ENCODE data around the gene SLC5A3. TPM values are rescaled to one million over a fixed set of nuclear protein-coding genes. Genes with fewer than 3 reads are reported as not detected.

SLC5A3 gene
- 10 to 100 TPM; 37.6 to 39.8 TPM for total RNA-seq

- ATAC-seq (replicated peaks in 1 of 2), result peak; percentile 77 to 81
- peak; percentile 77 to 79 for DNase-seq
- Mint-ChIP-seq H3K27me3 (ENCODE audit: low read depth) (no peaks in the 10 kb centered on the region), H3K36me3 (ENCODE audit: insufficient read depth in 2 of 2) (peaks cover 10 to 26% of the 10 kb centered on the region in 2 donors), H3K4me1 (ENCODE audit: low read depth) (peaks cover 44% of the 10 kb centered on the region), H3K9me3 (no peaks in the 10 kb centered on the region), H3K4me3 (peak within 1 kb of the TSS; percentile 93 to 99), H3K27ac (peak within 1 kb of the TSS; percentile 99)
Measured at GRCh38 chr21:34073032-34073748, at the start of gene SLC5A3, which contains the start of gene MRPS6. Gene SLC5A3, plus strand, starts transcription at chr21:34073578. Its CDS starts 21,621 bp downstream, at chr21:34095199. Gene MRPS6, plus strand, starts transcription at chr21:34073578. Its CDS starts 123 bp downstream, at chr21:34073701.

- ATAC-seq (replicated peaks in 1 of 2), result no peak
Measured at GRCh38 chr21:34023691-34024373, 49.5 kb upstream of the SLC5A3 start.

GRCh38 chr21:34024374-34024693 is 49.0 kb upstream of the SLC5A3 start:
- Mint-ChIP-seq H3K27me3 (ENCODE audit: low read depth) (no peaks in the 10 kb centered on the region), H3K4me3 (no peak overlapping the region), H3K36me3 (ENCODE audit: insufficient read depth in 2 of 2) (no peaks in the 10 kb centered on the region), H3K9me3 (peaks cover 2% of the 10 kb centered on the region in 2 donors), H3K4me1 (ENCODE audit: low read depth) (peaks cover 20% of the 10 kb centered on the region), H3K27ac (no peak overlapping the region)
- no peak for ATAC-seq (replicated peaks in 1 of 2)
- no peak for DNase-seq

More at GRCh38 chr21:34023691-34024373, 49.5 kb upstream of the SLC5A3 start:
- Mint-ChIP-seq H3K36me3 (ENCODE audit: insufficient read depth in 2 of 2) (no peaks in the 10 kb centered on the region), H3K27ac (no peak overlapping the region), H3K27me3 (ENCODE audit: low read depth) (no peaks in the 10 kb centered on the region), H3K9me3 (peaks cover 2% of the 10 kb centered on the region in 2 donors), H3K4me3 (no peak overlapping the region), H3K4me1 (ENCODE audit: low read depth) (peaks cover 19% of the 10 kb centered on the region)
- DNase-seq, result no peak

GRCh38 chr21:34027721-34028461 is 45.5 kb upstream of the SLC5A3 start:
- Mint-ChIP-seq H3K4me3 (no peak overlapping the region), H3K4me1 (ENCODE audit: low read depth) (peaks cover 41% of the 10 kb centered on the region), H3K27ac (no peak overlapping the region), H3K27me3 (ENCODE audit: low read depth) (no peaks in the 10 kb centered on the region), H3K36me3 (ENCODE audit: insufficient read depth in 2 of 2) (peaks cover 3% of the 10 kb centered on the region in 2 donors), H3K9me3 (peaks cover 2 to 5% of the 10 kb centered on the region in 2 donors)
- DNase-seq (no peak), ATAC-seq (replicated peaks in 1 of 2) (no peak)

GRCh38 chr21:34029743-34030528 is 43.4 kb upstream of the SLC5A3 start:
- ATAC-seq (replicated peaks in 1 of 2), result peak; percentile 95
- H3K36me3 Mint-ChIP-seq (ENCODE audit: insufficient read depth in 2 of 2), result peaks cover 3% of the 10 kb centered on the region in 2 donors
- peaks cover 2 to 5% of the 10 kb centered on the region in 2 donors for H3K9me3 Mint-ChIP-seq
- H3K4me3 Mint-ChIP-seq, result peak overlapping the region; percentile 60 to 81
- peak; percentile 66 to 75 for DNase-seq
- peaks cover 44% of the 10 kb centered on the region for H3K4me1 Mint-ChIP-seq (ENCODE audit: low read depth)
- H3K27ac Mint-ChIP-seq, result peak overlapping the region; percentile 82
- H3K27me3 Mint-ChIP-seq (ENCODE audit: low read depth), result no peaks in the 10 kb centered on the region

- H3K9me3 Mint-ChIP-seq, result peaks cover 3 to 6% of the 10 kb centered on the region in 2 donors
- DNase-seq, result peak; percentile 25 to 33
- H3K36me3 Mint-ChIP-seq (ENCODE audit: insufficient read depth in 2 of 2), result peaks cover 3 to 5% of the 10 kb centered on the region in 2 donors
- H3K4me1 Mint-ChIP-seq (ENCODE audit: low read depth), result peaks cover 44% of the 10 kb centered on the region
- peak overlapping the region; percentile 21 to 30 for H3K4me3 Mint-ChIP-seq
- H3K27ac Mint-ChIP-seq, result no peak overlapping the region
- ATAC-seq (replicated peaks in 1 of 2), result peak; percentile 65 to 67
- H3K27me3 Mint-ChIP-seq (ENCODE audit: low read depth), result no peaks in the 10 kb centered on the region
Measured at GRCh38 chr21:34031835-34032370, 41.5 kb upstream of the SLC5A3 start.

GRCh38 chr21:34034369-34035014 is 38.9 kb upstream of the SLC5A3 start:
- ATAC-seq (replicated peaks in 1 of 2) (no peak), DNase-seq (no peak)
- Mint-ChIP-seq H3K27me3 (ENCODE audit: low read depth) (no peaks in the 10 kb centered on the region), H3K4me1 (ENCODE audit: low read depth) (peaks cover 37% of the 10 kb centered on the region), H3K27ac (no peak overlapping the region), H3K9me3 (peaks cover 3 to 6% of the 10 kb centered on the region in 2 donors), H3K4me3 (no peak overlapping the region), H3K36me3 (ENCODE audit: insufficient read depth in 2 of 2) (peaks cover 3 to 5% of the 10 kb centered on the region in 2 donors)

GRCh38 chr21:34035619-34036354 is 37.6 kb upstream of the SLC5A3 start:
- no peak for DNase-seq

GRCh38 chr21:34037009-34037795 is 36.2 kb upstream of the SLC5A3 start:
- ATAC-seq (replicated peaks in 1 of 2) (no peak), DNase-seq (no peak)
- H3K27me3 Mint-ChIP-seq (ENCODE audit: low read depth), result no peaks in the 10 kb centered on the region

More at GRCh38 chr21:34035619-34036354, 37.6 kb upstream of the SLC5A3 start:
- peaks cover 24% of the 10 kb centered on the region for H3K4me1 Mint-ChIP-seq (ENCODE audit: low read depth)
- no peak overlapping the region for H3K27ac Mint-ChIP-seq
- no peak for ATAC-seq (replicated peaks in 1 of 2)
- H3K36me3 Mint-ChIP-seq (ENCODE audit: insufficient read depth in 2 of 2), result peaks cover 3 to 4% of the 10 kb centered on the region in 2 donors
- peaks cover 2 to 6% of the 10 kb centered on the region in 2 donors for H3K9me3 Mint-ChIP-seq
- H3K27me3 Mint-ChIP-seq (ENCODE audit: low read depth), result no peaks in the 10 kb centered on the region
- no peak overlapping the region for H3K4me3 Mint-ChIP-seq

GRCh38 chr21:34039678-34040382 is 33.5 kb upstream of the SLC5A3 start:
- Mint-ChIP-seq H3K9me3 (peaks cover 0 to 4% of the 10 kb centered on the region in 2 donors), H3K27ac (no peak overlapping the region), H3K27me3 (ENCODE audit: low read depth) (no peaks in the 10 kb centered on the region), H3K4me3 (no peak overlapping the region), H3K4me1 (ENCODE audit: low read depth) (peaks cover 5% of the 10 kb centered on the region), H3K36me3 (ENCODE audit: insufficient read depth in 2 of 2) (peaks cover 0 to 2% of the 10 kb centered on the region in 2 donors)
- ATAC-seq (replicated peaks in 1 of 2) (no peak), DNase-seq (no peak)

More at GRCh38 chr21:34037009-34037795, 36.2 kb upstream of the SLC5A3 start:
- Mint-ChIP-seq H3K36me3 (ENCODE audit: insufficient read depth in 2 of 2) (peaks cover 0 to 2% of the 10 kb centered on the region in 2 donors), H3K9me3 (peaks cover 0 to 4% of the 10 kb centered on the region in 2 donors), H3K4me1 (ENCODE audit: low read depth) (peaks cover 10% of the 10 kb centered on the region), H3K27ac (no peak overlapping the region), H3K4me3 (no peak overlapping the region)

Measured in activated T-cell treated with anti-CD3 and anti-CD28 coated beads, Interleukin-2, amount 50 U/mL, for 72 hours (primary cell).